ENCODE measurements around the gene SF3A2. TPM values are rescaled to one million over a fixed set of nuclear protein-coding genes. Genes with fewer than 3 reads are reported as not detected.

Gene SF3A2
- total RNA-seq, 1 donor from 2014 or later: 51.5 TPM

- DNase-seq: no peak
Observed at GRCh38 chr19:2291185-2291751, 54.6 kb downstream of the SF3A2 start.

- no peak for DNase-seq
Observed at GRCh38 chr19:2294687-2295335, 58.2 kb downstream of the SF3A2 start.

- no peak for DNase-seq
Observed at GRCh38 chr19:2296141-2296540, 59.5 kb downstream of the SF3A2 start.

Small RNA genes within 50 kb of the gene (small RNA-seq; reads per million reads assigned to genes)
- gene MIR1227 (ENCODE audit: low replicate concordance): not detected

Other genes starting within 250 kb of the SF3A2 start
- gene BTBD2, start 221.1 kb upstream of the SF3A2 start, total RNA-seq: 26.9 TPM
- gene MKNK2, start 185.6 kb upstream of the SF3A2 start, total RNA-seq: 42.2 TPM
- gene MOB3A, start 140.5 kb upstream of the SF3A2 start, total RNA-seq: 16.2 TPM
- gene IZUMO4, start 139.9 kb upstream of the SF3A2 start, total RNA-seq: 2.2 TPM
- gene AP3D1, start 85.3 kb upstream of the SF3A2 start, total RNA-seq: 33.2 TPM
- 9.3 TPM for gene DOT1L, start 72.9 kb upstream of the SF3A2 start, total RNA-seq
- 36.7 TPM for gene PLEKHJ1, start 495 bp upstream of the SF3A2 start, total RNA-seq
- gene AMH, start 12.5 kb downstream of the SF3A2 start, total RNA-seq: not detected
- 4.5 TPM for gene JSRP1, start 19.6 kb downstream of the SF3A2 start, total RNA-seq
- gene PEAK3, start 45.4 kb downstream of the SF3A2 start, total RNA-seq: 0.20 TPM
- gene LINGO3, start 71.3 kb downstream of the SF3A2 start, total RNA-seq: not detected
- 57.0 TPM for gene LSM7, start 91.8 kb downstream of the SF3A2 start, total RNA-seq
- gene SPPL2B, start 91.9 kb downstream of the SF3A2 start, total RNA-seq: 23.6 TPM
- 0.20 TPM for gene TMPRSS9, start 123.4 kb downstream of the SF3A2 start, total RNA-seq
- 22.6 TPM for gene TIMM13, start 190.8 kb downstream of the SF3A2 start, total RNA-seq
- gene LMNB2, start 220.1 kb downstream of the SF3A2 start, total RNA-seq: 34.1 TPM
- 55.8 TPM for gene GADD45B, start 239.3 kb downstream of the SF3A2 start, total RNA-seq

Measured in skin of body (tissue), 3 donors.